Measurements from ENCODE around the gene C1S.

GRCh38 chr12:7078163-7078562, 17.6 kb downstream of the C1S start:
- TF ChIP-seq CTCF (IDR thresholded peaks at IDR 0.05) (no peak; the same call in 1 of the 2 replicates), ZFX (IDR thresholded peaks at IDR 0.05; ENCODE audit: borderline replicate concordance) (no peak)

Measured in 22Rv1 (cell line).